Stimulated activated CD4-positive, alpha-beta T cell treated with anti-CD3 and anti-CD28 coated beads, Interleukin-4, amount 100 ng/mL, for 24 hours (primary cell): ENCODE results near the gene FAT1.
"Not testable (repeated sequence)": the region's sequence is repeated elsewhere in the genome, so short reads cannot be mapped to it uniquely, and the experiment has no call there.

ENCODE experiments used
- DNase-seq: peaks from one replicate; pipeline ENCODE4 v3.0.0-alpha.2; 2020

Gene FAT1

GRCh38 chr4:186693159-186693815 is 30.4 kb downstream of the FAT1 start:
- no peak for DNase-seq

DNA sequence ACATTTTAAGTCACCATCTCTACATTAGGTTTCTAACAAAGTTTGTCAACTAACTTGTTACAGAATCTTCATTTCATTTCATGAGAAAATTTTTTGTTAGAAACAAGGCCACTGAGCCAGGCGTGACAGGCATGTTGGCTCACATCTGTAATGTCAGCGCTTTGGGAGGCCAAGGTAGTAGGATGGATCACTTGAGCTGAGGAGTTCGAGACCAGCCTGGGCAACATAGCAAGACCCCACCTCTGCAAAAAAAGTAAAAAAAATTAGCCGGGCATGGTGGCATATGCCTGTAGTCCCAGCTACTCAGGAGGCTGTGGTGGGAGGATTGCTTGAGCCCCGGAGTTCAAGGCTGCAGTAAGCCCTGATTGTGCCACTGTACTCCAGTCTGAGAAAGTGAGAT is 32.3 kb downstream of the FAT1 start:
- no peak for DNase-seq

- no peak for DNase-seq
These were observed 34.2 kb downstream of the FAT1 start for GRCh38 chr4:186689476-186689875.

DNA sequence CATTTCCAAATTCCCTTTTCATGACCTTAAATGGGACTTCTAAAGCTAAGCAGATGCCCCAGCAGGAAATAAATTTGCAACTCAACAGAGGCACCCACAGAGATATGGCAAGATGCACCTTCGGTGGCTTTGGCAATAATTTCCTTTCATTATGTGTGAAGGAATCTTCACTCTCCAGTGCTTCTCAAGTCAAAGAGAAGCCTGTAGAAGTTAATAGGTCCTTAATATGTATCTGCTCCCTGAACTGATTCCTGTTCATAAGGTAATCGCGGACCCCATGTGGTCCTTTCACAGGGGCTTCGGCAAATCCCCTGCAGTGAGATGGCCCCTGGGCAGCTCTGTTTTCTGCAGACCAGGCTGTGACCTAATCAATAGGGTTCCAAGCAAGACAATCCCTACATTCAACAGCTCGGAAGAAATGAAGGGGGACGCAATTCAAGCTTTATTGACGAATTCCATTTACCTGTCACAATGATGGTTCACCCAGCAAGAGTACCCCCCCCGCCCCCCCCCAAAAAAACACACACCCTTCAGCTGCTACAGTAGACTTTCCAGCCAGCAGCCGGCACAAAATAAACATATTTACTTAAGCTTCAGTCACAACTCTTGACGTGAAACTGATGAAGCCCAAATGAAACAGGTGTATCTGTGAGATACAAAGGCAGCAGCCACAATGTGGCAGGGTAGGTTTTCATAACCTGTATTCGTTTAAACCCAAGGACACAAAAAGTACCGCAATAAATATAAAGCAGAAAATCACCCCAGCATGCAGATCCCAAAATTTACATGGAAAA is 35.3 kb downstream of the FAT1 start:
- no peak for DNase-seq

- DNase-seq: no peak
These were observed 36.4 kb downstream of the FAT1 start for GRCh38 chr4:186687265-186687664.

DNA sequence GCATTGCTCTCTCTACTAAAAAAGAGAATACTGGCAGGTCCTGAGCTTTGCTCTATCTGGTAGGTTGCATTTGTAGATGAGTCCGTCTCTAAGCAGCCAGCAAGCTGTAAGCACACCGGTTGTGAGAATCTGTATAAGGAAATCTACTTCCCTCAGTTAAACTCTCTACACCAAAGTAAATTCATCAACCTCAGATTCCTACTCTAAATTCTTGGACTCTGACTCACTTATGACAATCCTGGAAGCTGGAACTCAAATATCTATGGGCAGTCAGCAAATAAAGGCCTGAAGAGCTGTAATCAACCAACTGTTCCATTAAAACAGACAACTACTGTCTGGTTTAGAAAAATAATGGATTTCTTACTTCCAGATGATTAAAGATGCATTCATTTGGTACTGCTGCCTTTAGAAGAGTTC is 37.9 kb downstream of the FAT1 start:
- DNase-seq: no peak

- DNase-seq: no peak
These were observed 38.8 kb downstream of the FAT1 start for GRCh38 chr4:186684889-186685309.

- no peak for DNase-seq
These were observed 39.4 kb downstream of the FAT1 start for GRCh38 chr4:186684220-186684619.

DNA sequence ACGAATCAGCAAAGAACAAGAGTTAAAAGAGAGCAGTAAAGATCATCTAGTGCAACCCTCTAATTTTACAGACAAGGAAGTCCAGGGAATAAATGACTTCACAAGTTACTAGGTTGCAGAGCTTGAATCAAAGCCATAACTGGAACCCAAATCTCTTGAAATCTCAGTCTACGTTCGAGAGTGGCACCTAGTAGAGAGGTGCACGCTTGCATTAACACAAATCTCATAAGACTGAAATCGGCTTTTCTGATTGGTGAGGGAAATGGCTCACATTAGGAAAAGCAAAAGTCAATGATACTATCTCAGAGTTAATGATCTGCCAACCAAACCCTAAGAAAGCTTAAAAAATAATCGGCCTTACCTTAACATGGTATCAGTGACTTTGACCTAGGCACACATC is 43.0 kb downstream of the FAT1 start:
- no peak for DNase-seq

GRCh38 chr4:186676531-186677161 is 47.0 kb downstream of the FAT1 start:
- no peak for DNase-seq

- DNase-seq: no peak
These were observed 53.9 kb downstream of the FAT1 start for GRCh38 chr4:186669735-186670134.

GRCh38 chr4:186669159-186669731 is 54.4 kb downstream of the FAT1 start:
- DNase-seq: no peak

- DNase-seq: no peak
These were observed 56.9 kb downstream of the FAT1 start for GRCh38 chr4:186666750-186667149.

DNA sequence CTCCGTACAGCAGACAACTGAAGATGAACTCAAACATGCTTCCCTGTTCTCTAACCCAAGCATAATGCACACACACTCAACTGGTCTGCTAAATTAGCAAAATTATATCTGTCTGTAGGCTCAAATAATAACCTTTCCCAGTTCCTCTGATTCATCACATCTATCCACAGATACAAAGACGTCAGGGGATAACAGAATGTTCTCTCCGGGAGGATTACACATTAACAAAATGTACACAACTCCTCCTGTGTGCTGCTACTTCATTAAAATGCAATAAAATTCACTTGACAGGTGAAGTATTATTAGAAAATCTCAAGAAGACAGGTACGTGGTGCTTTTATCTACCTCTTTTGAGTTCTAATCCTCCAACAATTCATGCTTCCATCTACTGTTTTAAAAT is 57.4 kb downstream of the FAT1 start:
- no peak for DNase-seq

GRCh38 chr4:186660403-186660802 is 63.3 kb downstream of the FAT1 start:
- DNase-seq: no peak

DNA sequence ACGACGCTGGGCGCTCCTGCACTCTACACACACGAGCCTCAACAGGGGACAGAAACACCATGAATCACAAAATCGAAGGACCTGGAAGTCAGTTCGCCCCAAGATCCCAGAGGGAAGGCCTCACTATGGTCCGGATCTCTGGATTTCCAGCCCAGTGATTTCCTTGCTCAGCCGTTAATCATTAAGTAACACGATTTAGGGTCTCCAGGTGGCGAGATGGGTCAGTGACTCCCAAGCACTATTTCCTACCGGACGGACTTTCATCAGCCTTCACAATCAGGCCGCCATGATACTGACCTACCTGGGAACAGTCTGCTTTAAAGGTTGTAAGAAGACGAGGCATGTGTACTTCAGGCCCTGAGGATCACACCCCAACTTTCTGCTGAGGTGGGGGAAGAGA is 63.7 kb downstream of the FAT1 start:
- DNase-seq: no peak

GRCh38 chr4:186659456-186659855 is 64.2 kb downstream of the FAT1 start:
- not testable (repeated sequence) for DNase-seq

DNA sequence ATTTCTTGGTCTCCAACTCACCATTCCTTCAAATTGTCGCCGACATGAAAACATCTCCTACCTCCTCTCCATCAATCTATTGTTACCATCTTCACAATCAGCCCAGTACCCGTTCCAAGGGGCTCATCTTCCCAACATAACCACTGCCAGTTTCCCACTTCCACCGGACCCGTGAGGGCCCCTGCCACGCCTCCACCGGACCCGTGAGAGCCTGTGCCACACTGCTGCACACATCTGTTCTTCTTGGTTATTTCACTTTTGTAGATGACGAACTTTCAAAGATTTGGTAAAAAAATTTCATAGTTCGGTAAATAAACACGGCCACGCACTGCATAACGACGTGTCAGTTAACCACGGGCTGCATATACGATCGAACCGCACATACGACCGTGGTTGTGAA is 65.0 kb downstream of the FAT1 start:
- DNase-seq: no peak

DNA sequence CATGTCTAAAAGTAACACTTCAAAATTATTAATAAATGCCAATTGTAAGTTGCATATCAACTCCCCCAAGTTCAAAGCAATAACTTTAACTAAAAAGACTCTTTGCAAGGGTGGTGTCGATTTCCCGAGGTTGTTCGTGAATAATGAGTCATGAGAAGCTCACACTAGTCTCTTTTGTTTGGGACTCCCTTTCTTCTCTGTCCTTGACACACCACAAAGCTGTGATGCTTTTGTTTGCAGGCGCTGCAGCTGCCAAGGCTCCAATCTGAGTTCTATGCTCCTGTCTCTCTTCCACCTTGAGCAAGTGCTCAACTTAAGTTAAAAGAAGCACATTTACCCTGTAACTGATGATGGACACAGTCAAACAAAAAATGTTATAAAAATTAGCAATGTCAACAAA is 65.9 kb downstream of the FAT1 start:
- DNase-seq: no peak

- DNase-seq: no peak
These were observed 69.7 kb downstream of the FAT1 start for GRCh38 chr4:186653969-186654368.

DNA sequence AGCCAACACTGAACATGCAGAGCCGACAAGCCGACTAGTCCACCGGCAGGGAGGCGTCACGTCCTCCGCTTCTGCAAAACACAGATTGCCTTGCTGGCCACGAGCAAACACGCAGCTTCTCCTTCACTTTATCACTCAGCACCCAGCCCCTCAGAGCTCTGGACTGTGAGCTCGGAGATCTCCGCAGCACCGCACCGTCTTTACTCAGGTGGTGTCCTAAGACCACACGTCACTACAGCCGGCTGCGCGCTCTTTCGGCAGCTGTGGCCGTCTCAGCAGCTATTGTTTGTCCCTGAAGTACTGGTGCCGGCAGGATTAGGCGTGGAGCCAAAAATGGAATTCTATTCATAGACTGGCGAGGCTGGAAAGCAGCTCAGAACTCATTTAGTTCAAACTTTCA is 72.0 kb downstream of the FAT1 start:
- no peak for DNase-seq

DNA sequence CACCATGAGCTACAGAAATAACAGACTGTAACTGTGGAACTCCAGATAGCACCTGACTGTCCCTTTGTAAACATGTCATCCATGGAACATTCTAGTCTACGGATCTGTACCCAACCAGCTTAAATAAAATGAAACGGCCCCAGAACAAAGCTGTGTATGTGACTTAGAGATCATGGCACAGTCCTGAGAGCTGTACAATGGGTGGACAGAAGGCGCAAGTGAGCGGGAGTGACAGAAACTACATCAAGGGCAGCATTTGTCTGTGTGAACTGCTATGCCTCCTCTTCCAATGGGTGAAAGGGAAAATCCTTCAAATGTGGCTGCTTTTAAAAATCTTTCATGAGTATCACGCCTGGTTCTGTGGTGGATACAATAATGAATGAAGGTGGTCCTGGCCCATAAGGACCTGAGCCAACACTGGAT is 72.5 kb downstream of the FAT1 start:
- DNase-seq: no peak

DNA sequence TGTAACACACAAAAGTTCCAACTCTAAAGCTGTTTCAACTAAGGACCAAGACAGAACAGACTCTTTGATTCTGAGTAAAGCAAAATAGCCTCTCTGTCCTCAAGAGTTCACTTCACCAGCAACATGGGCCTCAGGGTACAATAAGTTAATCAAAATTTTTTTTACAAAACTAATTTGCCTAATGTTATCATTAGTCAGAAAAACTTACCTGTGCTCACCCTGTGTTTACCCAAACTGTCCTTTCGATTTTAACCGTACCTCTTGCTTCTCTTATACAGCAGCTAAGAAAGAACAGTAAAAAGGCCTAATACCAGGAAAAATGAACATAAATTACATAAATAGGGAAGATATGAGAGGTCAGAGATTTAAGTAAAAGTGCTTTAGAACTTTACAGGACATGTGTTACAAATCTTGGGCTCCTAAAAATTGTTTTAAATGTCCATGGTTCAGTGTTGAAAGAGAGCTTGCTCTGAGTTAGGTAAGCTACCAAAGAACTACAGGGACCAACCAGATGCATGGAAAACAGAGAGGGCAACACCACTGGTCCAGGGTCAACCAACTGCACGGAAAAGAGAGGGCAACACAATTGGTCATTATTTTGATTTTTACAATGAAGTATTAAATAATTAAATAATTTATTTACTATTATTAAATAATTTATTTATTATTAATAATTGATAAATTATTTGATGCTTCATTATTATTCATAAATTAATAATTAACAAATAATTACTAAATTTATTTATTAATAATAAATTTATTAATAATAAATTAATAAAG is 73.1 kb downstream of the FAT1 start:
- DNase-seq: no peak
